ENCODE results near the gene PRR18.

DNA sequence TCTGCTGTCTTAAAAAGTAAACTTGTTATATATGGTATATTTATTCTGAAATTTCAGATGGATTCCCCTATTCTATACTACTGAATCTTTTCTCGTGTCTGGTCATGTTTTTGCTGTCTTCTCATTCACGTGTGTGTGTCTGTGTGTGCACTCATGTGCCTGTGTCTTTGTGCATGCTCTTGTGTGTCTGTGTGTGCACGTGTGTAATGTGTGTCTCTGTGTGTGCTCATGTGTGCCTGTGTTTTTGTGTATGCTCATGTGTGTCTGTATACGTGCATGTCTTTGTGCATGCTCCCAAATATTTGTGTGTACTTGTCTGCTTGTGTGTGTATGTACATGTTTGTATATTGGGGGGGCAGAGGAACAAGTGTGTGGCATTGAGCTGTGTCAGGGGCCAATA lies 34.0 kb downstream of the PRR18 start:
- TF ChIP-seq ZNF274 (IDR thresholded peaks at IDR 0.05; ENCODE audit: low read depth, low read length) (no peak), RAD21 (IDR thresholded peaks at IDR 0.05; ENCODE audit: low read depth) (no peak), POLR2A (IDR thresholded peaks at IDR 0.05; ENCODE audit: borderline replicate concordance, extremely low read depth, insufficient read depth, insufficient read length) (no peak), SP1 (IDR thresholded peaks at IDR 0.05; ENCODE audit: low read depth) (no peak), EZH2 (IDR thresholded peaks at IDR 0.05) (no peak), EZH2phosphoT487 (IDR thresholded peaks at IDR 0.05; ENCODE audit: borderline replicate concordance) (no peak), CEBPB (IDR thresholded peaks at IDR 0.05; ENCODE audit: low read depth) (no peak), YY1 (IDR thresholded peaks at IDR 0.05; ENCODE audit: extremely low read depth, insufficient replicate concordance, low read depth, low read length) (no peak)
- TF ChIP-seq, protein P1, sequence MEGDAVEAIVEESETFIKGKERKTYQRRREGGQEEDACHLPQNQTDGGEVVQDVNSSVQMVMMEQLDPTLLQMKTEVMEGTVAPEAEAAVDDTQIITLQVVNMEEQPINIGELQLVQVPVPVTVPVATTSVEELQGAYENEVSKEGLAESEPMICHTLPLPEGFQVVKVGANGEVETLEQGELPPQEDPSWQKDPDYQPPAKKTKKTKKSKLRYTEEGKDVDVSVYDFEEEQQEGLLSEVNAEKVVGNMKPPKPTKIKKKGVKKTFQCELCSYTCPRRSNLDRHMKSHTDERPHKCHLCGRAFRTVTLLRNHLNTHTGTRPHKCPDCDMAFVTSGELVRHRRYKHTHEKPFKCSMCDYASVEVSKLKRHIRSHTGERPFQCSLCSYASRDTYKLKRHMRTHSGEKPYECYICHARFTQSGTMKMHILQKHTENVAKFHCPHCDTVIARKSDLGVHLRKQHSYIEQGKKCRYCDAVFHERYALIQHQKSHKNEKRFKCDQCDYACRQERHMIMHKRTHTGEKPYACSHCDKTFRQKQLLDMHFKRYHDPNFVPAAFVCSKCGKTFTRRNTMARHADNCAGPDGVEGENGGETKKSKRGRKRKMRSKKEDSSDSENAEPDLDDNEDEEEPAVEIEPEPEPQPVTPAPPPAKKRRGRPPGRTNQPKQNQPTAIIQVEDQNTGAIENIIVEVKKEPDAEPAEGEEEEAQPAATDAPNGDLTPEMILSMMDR (IDR thresholded peaks at IDR 0.05 in 2 of 3, conservative IDR thresholded peaks at IDR 0.05 in 1 of 3; ENCODE audit: borderline replicate concordance in 1 of 3, insufficient read depth in 1 of 3, low read depth in 2 of 3, low read length in 2 of 3) = no peak
- TF ChIP-seq, protein P2, sequence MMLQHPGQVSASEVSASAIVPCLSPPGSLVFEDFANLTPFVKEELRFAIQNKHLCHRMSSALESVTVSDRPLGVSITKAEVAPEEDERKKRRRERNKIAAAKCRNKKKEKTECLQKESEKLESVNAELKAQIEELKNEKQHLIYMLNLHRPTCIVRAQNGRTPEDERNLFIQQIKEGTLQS (IDR thresholded peaks at IDR 0.05) = no peak
- TF ChIP-seq, protein P3, sequence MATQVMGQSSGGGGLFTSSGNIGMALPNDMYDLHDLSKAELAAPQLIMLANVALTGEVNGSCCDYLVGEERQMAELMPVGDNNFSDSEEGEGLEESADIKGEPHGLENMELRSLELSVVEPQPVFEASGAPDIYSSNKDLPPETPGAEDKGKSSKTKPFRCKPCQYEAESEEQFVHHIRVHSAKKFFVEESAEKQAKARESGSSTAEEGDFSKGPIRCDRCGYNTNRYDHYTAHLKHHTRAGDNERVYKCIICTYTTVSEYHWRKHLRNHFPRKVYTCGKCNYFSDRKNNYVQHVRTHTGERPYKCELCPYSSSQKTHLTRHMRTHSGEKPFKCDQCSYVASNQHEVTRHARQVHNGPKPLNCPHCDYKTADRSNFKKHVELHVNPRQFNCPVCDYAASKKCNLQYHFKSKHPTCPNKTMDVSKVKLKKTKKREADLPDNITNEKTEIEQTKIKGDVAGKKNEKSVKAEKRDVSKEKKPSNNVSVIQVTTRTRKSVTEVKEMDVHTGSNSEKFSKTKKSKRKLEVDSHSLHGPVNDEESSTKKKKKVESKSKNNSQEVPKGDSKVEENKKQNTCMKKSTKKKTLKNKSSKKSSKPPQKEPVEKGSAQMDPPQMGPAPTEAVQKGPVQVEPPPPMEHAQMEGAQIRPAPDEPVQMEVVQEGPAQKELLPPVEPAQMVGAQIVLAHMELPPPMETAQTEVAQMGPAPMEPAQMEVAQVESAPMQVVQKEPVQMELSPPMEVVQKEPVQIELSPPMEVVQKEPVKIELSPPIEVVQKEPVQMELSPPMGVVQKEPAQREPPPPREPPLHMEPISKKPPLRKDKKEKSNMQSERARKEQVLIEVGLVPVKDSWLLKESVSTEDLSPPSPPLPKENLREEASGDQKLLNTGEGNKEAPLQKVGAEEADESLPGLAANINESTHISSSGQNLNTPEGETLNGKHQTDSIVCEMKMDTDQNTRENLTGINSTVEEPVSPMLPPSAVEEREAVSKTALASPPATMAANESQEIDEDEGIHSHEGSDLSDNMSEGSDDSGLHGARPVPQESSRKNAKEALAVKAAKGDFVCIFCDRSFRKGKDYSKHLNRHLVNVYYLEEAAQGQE (IDR thresholded peaks at IDR 0.05; ENCODE audit: low read depth) = no peak
